NCI-H524 treated with DMSO at 0.1 percent for 48 hours (cell line): ENCODE data around the gene SLC23A2.

ENCODE experiments used
- DNase-seq: peaks from one replicate; lab custom pipeline; 2025; lab: John Stamatoyannopoulos, UW

Gene SLC23A2

DNA sequence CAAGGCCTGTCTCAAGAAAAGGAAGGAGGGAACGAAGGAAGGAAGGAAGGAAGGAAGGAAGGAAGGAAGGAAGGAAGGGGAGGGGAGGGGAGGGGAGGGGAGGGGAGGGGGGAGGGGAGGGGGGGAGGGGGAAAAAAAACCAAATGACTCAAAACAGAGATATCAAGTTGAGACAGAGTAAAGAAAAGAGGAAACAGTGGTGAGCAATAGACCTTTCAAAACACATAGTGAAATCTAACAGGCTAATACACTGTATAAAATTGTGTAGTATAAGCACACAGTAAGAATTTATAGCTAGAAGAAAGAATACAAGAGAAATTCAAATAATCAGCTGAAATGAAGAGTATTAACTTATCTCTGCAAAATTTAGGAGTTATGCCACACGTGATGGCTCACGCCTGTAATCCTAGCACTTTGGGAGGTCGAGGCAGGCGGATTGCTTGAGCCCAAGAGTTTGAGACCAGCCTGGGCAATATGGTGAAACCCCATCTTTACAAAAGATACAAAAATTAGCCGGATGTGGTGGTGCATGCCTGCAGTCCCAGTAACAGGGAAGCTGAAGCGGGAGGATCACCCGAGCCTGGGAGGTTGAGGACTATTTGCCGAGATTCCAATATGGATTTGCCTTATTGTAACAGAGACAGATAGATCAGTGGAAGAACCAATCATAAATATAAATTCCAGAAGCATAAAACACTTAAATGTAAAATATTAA, 156.4 kb downstream of the SLC23A2 start:
- DNase-seq = no peak

DNA sequence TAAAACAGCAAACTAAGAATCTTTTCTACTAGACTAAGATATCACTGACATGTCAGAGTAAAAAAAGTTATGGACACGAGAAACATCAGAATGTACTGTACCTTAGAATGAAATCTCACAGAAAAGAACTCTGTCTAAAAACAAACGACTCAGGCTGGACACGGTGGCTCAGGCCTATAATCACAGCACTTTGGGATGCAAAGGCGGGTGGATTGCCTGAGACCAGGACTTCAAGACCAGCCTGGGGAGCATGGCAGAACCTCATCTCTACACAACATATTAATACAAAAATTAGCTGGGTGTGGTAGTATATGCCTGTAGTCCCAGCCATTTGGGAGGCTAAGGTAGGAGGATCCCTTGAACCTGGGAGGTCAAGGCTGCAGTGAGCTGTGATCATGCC, 157.0 kb downstream of the SLC23A2 start:
- no peak for DNase-seq

DNA sequence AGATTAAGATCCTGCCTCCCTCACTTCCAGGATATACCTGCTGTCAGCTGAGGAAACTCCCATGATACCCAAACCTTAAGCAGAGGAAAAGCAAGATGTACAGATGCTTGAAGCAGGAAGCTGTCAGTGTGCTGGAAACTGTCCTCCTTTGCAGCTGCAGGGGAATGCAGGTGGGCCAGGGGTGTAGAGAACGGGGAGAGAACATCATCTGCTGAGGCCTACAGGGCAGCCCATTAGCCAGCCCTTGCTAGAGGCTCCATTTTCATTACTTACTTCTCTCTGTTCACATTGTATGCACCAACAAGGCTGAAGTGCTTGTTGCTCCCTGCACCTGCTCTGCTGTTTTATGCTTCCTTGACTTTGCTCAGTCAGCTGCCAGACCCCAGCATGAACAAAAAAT, 160.5 kb downstream of the SLC23A2 start:
- no peak for DNase-seq

DNA sequence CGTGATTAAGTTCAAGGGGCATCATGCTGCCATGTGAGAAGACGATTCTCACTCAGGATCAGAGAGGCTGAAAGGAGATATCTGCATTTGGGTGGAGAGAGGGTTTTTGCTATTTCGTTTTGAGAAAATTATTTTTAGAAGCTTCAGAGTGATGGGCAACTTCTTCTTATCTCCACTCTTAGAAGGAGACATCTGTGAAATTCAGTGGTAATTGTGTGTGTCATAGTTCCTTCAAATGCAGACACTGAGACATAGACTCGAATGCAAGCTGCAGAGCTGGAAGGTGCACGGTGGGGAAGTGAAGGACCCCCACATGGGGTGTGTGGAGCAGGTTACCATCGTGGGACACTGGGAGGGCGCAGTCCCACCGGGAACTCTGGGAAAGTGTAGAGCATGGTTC, 162.8 kb downstream of the SLC23A2 start:
- DNase-seq = no peak

DNA sequence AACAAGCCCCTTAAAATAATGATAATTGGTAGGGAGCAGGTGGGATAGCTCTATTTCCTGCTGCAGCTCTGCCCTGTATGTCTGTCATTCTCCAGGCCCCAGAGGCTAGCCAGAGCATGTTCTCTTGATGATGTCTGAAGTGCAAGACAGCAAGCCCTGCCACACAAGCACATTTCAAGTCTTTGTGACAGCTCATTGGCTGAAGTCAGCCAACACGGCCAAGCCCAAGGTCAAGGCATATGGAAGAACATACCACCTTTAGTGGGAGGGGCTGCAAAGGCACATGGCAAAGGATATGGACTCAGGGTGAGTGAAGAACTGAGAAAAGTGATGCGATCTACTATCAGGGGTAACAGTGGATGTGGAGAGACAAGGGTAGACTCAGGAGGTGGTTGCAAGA, 163.6 kb downstream of the SLC23A2 start:
- no peak for DNase-seq

GRCh38 chr20:4836935-4837334, 164.4 kb downstream of the SLC23A2 start:
- DNase-seq = no peak

GRCh38 chr20:4836473-4836872, 164.8 kb downstream of the SLC23A2 start:
- DNase-seq = no peak

GRCh38 chr20:4835244-4836177, 165.8 kb downstream of the SLC23A2 start:
- DNase-seq = no peak

GRCh38 chr20:4833074-4833728, 168.1 kb downstream of the SLC23A2 start:
- DNase-seq = no peak

GRCh38 chr20:4832469-4832868, 168.8 kb downstream of the SLC23A2 start:
- DNase-seq = no peak

- DNase-seq = no peak
Observed at GRCh38 chr20:4830696-4831095, 170.6 kb downstream of the SLC23A2 start.

GRCh38 chr20:4830259-4830658, 171.1 kb downstream of the SLC23A2 start:
- no peak for DNase-seq

- DNase-seq = no peak
Observed at GRCh38 chr20:4829514-4830215, 171.6 kb downstream of the SLC23A2 start.

DNA sequence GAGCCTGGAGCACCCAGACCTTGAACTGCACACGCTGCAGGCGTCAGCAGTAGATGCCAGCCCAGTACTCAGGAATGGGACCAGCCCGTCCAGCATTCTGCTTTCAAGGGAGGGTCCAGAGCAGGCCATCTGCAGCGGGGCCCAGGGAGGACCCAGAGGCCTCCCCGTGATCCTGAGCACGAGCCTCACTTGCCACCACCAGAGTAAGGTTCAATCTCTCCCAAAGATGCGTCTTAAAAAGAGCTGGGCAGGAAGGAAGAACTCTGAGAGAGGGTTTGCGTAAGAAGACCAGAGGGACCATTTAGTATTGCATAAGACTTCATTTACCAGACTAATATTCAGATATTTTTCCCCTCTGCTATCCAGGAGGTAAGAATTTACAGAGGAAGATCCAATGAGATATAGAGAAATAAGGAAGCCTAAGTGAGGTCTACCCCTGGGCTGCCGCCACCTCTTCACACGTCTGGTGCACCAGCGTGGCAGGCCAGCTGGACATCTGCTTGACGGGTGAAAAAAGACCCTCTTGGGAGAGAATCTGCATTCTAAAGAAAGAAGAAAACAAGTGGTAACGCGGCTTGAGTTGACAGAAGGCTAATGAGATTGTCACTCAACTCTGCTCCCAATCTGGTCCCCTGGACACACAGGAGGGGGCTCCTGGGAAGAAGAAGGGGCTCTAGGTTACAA, 172.3 kb downstream of the SLC23A2 start:
- peak; percentile 74 for DNase-seq

DNA sequence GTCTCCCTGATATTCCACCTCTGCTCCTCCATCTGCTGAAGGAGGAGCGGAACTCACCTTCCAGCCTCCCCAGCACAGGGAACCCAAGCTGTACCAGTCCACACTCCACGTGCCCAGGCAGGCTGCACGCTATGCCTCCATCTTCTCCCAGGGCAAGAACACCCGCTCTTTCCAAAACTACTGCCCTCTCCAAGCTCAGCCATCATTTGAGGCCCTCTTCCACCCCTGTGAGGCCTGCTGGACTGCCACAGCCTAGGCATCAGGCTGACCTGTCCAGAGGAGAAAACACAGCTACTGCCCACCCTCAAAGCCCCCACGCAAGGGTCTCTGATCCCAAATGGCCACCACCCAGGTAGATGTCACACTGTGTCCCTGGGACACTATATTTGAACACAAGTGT, 179.7 kb downstream of the SLC23A2 start:
- DNase-seq = no peak

GRCh38 chr20:4820806-4821518, 180.3 kb downstream of the SLC23A2 start:
- DNase-seq = no peak

DNA sequence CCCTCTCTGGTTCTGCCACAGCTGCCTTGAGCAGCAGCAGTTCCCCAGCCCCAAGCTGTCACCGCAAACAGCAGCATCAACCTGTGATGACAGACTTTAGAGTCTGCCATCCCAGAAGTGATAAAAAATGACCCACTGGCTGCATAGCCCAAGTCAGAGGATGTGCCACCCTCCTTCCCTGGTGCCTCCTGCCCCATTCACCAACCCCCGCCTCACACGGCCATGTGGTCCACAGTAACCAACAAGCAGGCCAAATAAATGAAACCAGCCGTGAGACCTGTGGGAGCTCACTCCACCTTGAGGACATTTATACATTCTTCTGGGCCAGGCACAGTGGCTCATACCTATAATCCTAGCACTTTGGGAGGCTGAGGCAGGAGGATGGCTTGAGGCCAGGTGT, 181.4 kb downstream of the SLC23A2 start:
- no peak for DNase-seq

- no peak for DNase-seq
Observed at GRCh38 chr20:4817230-4817671, 184.1 kb downstream of the SLC23A2 start.

- no peak for DNase-seq
Observed at GRCh38 chr20:4815628-4816027, 185.7 kb downstream of the SLC23A2 start.

GRCh38 chr20:4814696-4815252, 186.5 kb downstream of the SLC23A2 start:
- no peak for DNase-seq
